Lower lobe of right lung (tissue), 2 donors: Measurements from ENCODE around the gene DUS1L. TPM values are rescaled to one million over a fixed set of nuclear protein-coding genes. Genes with fewer than 3 reads are reported as not detected.

Experiments used
- ATAC-seq, 2 donors: fragments of 200-7000 bp; cut with Tn5 transposase; one replicate each; pipeline ENCODE4 v1.9.1; 2020 to 2022; ENCODE audit warnings: mild to moderate bottlenecking in 2 of 2, moderate library complexity in 2 of 2
- DNase-seq: peaks from one replicate; pipeline ENCODE4 v3.0.0-alpha.2; 2020
- H3K27ac ChIP-seq: fragments of 200-600 bp; one replicate; pipeline ENCODE4 v1.8.0; 2022
- H3K27me3 ChIP-seq: fragments of 200-600 bp; one replicate; pipeline ENCODE4 v1.8.0; 2022; ENCODE audit warnings: low read depth
- H3K36me3 ChIP-seq: fragments of 200-600 bp; one replicate; pipeline ENCODE4 v1.8.0; 2022; ENCODE audit warnings: mild to moderate bottlenecking
- H3K4me1 ChIP-seq: fragments of 200-600 bp; one replicate; pipeline ENCODE4 v1.8.0; 2022
- H3K4me3 ChIP-seq: fragments of 200-600 bp; one replicate; pipeline ENCODE4 v1.8.0; 2022; ENCODE audit warnings: mild to moderate bottlenecking
- H3K9me3 ChIP-seq: fragments of 200-600 bp; one replicate; pipeline ENCODE4 v1.8.0; 2022
- CTCF ChIP-seq: fragments of 200-600 bp; IDR thresholded peaks from one replicate; pipeline ENCODE4 v1.8.0; 2022; ENCODE audit warnings: antibody characterized with exemption, mild to moderate bottlenecking
- intact Hi-C: fragments of 100-400 bp; cut with DNase I; formaldehyde crosslinking; loops from one replicate; pipeline ENCODE4 v1.11.0; 2022
- total RNA-seq: library from RNA; stranded (reverse); fragmentation: NEBNext Ultra II Directional; extraction: Animal tissue kit (Norgen Biotek cat#: 25700); gene quantifications from one replicate; pipeline ENCODE4 v1.2.1, GENCODE V29; 2021
- donor health status: DM: no; HTN: yes; CAD: no; lungs with severe emphysema.

The DUS1L gene
- total RNA-seq, 1 donor from 2014 or later: 85.1 TPM

GRCh38 chr17:82037889-82038195, 27.8 kb downstream of the DUS1L start:
- H3K4me1 ChIP-seq: peaks cover 27% of the 10 kb centered on the region
- DNase-seq: no peak
- H3K9me3 ChIP-seq: no peaks in the 10 kb centered on the region
- intact Hi-C loops: no loop called here
- no peaks in the 10 kb centered on the region for H3K27me3 ChIP-seq
- H3K4me3 ChIP-seq: peak overlapping the region; percentile 76
- ATAC-seq: no peak
- H3K36me3 ChIP-seq: no peaks in the 10 kb centered on the region
- H3K27ac ChIP-seq: peak overlapping the region; percentile 97
- TF ChIP-seq CTCF: no peak

- Histone ChIP-seq H3K4me3 (peak within 1 kb of the TSS; percentile 76), H3K9me3 (no peaks in the 10 kb centered on the region), H3K36me3 (no peaks in the 10 kb centered on the region), H3K27me3 (peaks cover 4% of the 10 kb centered on the region), H3K27ac (peak within 1 kb of the TSS; percentile 97), H3K4me1 (peaks cover 29% of the 10 kb centered on the region)
- peak; percentile 98 for DNase-seq
- peak; percentile 97 to 98 for ATAC-seq
- intact Hi-C loops: no loop called here
- TF ChIP-seq CTCF: peak; percentile 83
Measured at GRCh38 chr17:82037092-82037888, 28.3 kb downstream of the DUS1L start, which contains the start of gene DCXR. TSS of gene DCXR (minus strand) at chr17:82037697. CDS start at chr17:82037682, 15 bp downstream.

- ATAC-seq (peak in 1 of 2 donors; percentile 2), DNase-seq (no peak)
- H3K4me1 ChIP-seq: peaks cover 34% of the 10 kb centered on the region
- intact Hi-C loops: no loop called here
- TF ChIP-seq CTCF: no peak
- no peaks in the 10 kb centered on the region for H3K36me3 ChIP-seq
- H3K27me3 ChIP-seq: peaks cover 8% of the 10 kb centered on the region
- H3K9me3 ChIP-seq: no peaks in the 10 kb centered on the region
- H3K27ac ChIP-seq: peak overlapping the region; percentile 97
- H3K4me3 ChIP-seq: peak overlapping the region; percentile 76
Measured at GRCh38 chr17:82036634-82037091, 28.9 kb downstream of the DUS1L start.

- ATAC-seq (no peak), DNase-seq (no peak)
- TF ChIP-seq CTCF: no peak
- no peaks in the 10 kb centered on the region for H3K36me3 ChIP-seq
- intact Hi-C loops: no loop called here
- H3K9me3 ChIP-seq: no peaks in the 10 kb centered on the region
- H3K4me1 ChIP-seq: peaks cover 34% of the 10 kb centered on the region
- H3K27ac ChIP-seq: peak overlapping the region; percentile 97
- H3K4me3 ChIP-seq: peak overlapping the region; percentile 76
- H3K27me3 ChIP-seq: peaks cover 8% of the 10 kb centered on the region
Measured at GRCh38 chr17:82035956-82036633, 29.5 kb downstream of the DUS1L start.

GRCh38 chr17:82035488-82035887, 30.1 kb downstream of the DUS1L start:
- TF ChIP-seq CTCF: no peak
- H3K9me3 ChIP-seq: no peaks in the 10 kb centered on the region
- peaks cover 8% of the 10 kb centered on the region for H3K27me3 ChIP-seq
- H3K4me3 ChIP-seq: no peak overlapping the region
- H3K36me3 ChIP-seq: no peaks in the 10 kb centered on the region
- ATAC-seq (no peak), DNase-seq (no peak)
- H3K4me1 ChIP-seq: peaks cover 38% of the 10 kb centered on the region
- intact Hi-C loops: no loop called here
- no peak overlapping the region for H3K27ac ChIP-seq
